A549 (cell line): ENCODE data around the gene PGS1. TPM values are rescaled to one million over a fixed set of nuclear protein-coding genes. Genes with fewer than 3 reads are reported as not detected.

Source experiments
- ATAC-seq, 2 experiments: fragments of 200-7000 bp in 1 of 2; fragments of >200 bp in 1 of 2; cut with Nextera tagmentation in 1 of 2; cut with Tn5 transposase in 1 of 2; 3 replicates each; pipeline versions ENCODE4 v1.8.0 to v1.9.1; 2018 to 2020; ENCODE audit warnings: mild to moderate bottlenecking in 1 of 2, moderate library complexity in 1 of 2
- CTCF ChIA-PET: fragments of 300-600 bp; sonication (Branson Sonifier 250); formaldehyde crosslinking; extraction: SDS; loops from one replicate; lab custom pipeline; 2021; ENCODE audit warnings: antibody characterized with exemption, inconsistent platforms; lab: Yijun Ruan, JAX
- POLR2A ChIA-PET: fragments of 350-600 bp; formaldehyde crosslinking; extraction: SDS; loops from one replicate; lab custom pipeline; 2021; ENCODE audit warnings: antibody characterized with exemption, inconsistent platforms; lab: Yijun Ruan, JAX
- DNase-seq, 2 experiments: peaks; one replicate each; pipeline versions ENCODE4 v3.0.0 to v3.0.0-alpha.2; 2011 to 2016; ENCODE audit warnings: low read depth in 1 of 2, low spot score in 1 of 2
- FAIRE-seq: peaks from 2 replicates; lab custom pipeline; 2011; peaks lifted over from hg19 to GRCh38; lab: Jason Lieb, UNC
- H3K27ac ChIP-seq, 2 experiments: fragments of >200 bp; sonication (Bioruptor Twin); formaldehyde crosslinking; 3 replicates each; pipeline ENCODE4 v1.5.1; 2016 to 2017
- H3K4me1 ChIP-seq: fragments of >200 bp; sonication (Bioruptor Twin); formaldehyde crosslinking; 3 replicates; pipeline ENCODE4 v1.6.1; 2016
- H3K4me2 ChIP-seq: fragments of >200 bp; sonication (Bioruptor Twin); formaldehyde crosslinking; 3 replicates; pipeline ENCODE4 v1.6.1; 2016
- H3K4me3 ChIP-seq: fragments of >200 bp; sonication (Bioruptor Twin); formaldehyde crosslinking; 3 replicates; pipeline ENCODE4 v1.5.1; 2016
- H3K9me3 ChIP-seq: fragments of >200 bp; sonication (Bioruptor Twin); formaldehyde crosslinking; 3 replicates; pipeline ENCODE4 v1.6.1; 2016
- CEBPB ChIP-seq, 2 experiments: fragments of >200 bp in 1 of 2; sonication (Bioruptor Twin) in 1 of 2; formaldehyde crosslinking in 1 of 2; IDR thresholded peaks; 2 replicates each; pipeline ENCODE4 v1.6.1; 2012 to 2016
- E2F6 ChIP-seq: IDR thresholded peaks from 2 replicates; pipeline ENCODE4 v1.6.1; 2012; ENCODE audit warnings: low read depth, borderline replicate concordance
- EHMT2 ChIP-seq: fragments of 200-600 bp; sonication (generic); IDR thresholded peaks from 2 replicates; pipeline ENCODE4 v1.6.1; 2016; ENCODE audit warnings: antibody characterized with exemption, low read depth, mild to moderate bottlenecking, moderate library complexity
- EP300 ChIP-seq, 2 experiments: fragments of >200 bp; sonication (Bioruptor Twin); formaldehyde crosslinking; IDR thresholded peaks; 2 replicates in 1 of 2; 3 replicates in 1 of 2; pipeline ENCODE4 v1.6.1; 2016 to 2017
- ESRRA ChIP-seq: fragments of 150-350 bp; IDR thresholded peaks from 2 replicates; pipeline ENCODE4 v1.6.1; 2014; ENCODE audit warnings: mild to moderate bottlenecking, low read length, borderline replicate concordance
- GATA3 ChIP-seq: IDR thresholded peaks from 2 replicates; pipeline ENCODE4 v1.6.1; 2012; ENCODE audit warnings: borderline replicate concordance
- HDAC2 ChIP-seq: fragments of 200-600 bp; sonication (generic); IDR thresholded peaks from 2 replicates; pipeline ENCODE4 v1.6.1; 2016
- HES2 ChIP-seq: fragments of >200 bp; sonication (Bioruptor Twin); formaldehyde crosslinking; IDR thresholded peaks from 2 replicates; pipeline ENCODE4 v1.6.1; 2016
- HOXA7 ChIP-seq: fragments of 250-450 bp; sonication (Bioruptor Pico); IDR thresholded peaks from 2 replicates; pipeline ENCODE4 v1.5.0; 2020; ENCODE audit warnings: mild to moderate bottlenecking, moderate library complexity
- JUN ChIP-seq, 2 experiments: fragments of >200 bp; sonication (Bioruptor Twin); formaldehyde crosslinking; IDR thresholded peaks; 2 replicates in 1 of 2; 3 replicates in 1 of 2; pipeline ENCODE4 v1.6.1; 2016 to 2017
- KDM5A ChIP-seq: fragments of 200-600 bp; sonication (generic); IDR thresholded peaks from 2 replicates; pipeline ENCODE4 v1.6.1; 2016; ENCODE audit warnings: antibody characterized with exemption, mild to moderate bottlenecking
- MAX ChIP-seq: IDR thresholded peaks from 2 replicates; pipeline ENCODE4 v1.6.1; 2012
- NFE2L2 ChIP-seq: fragments of 150-350 bp; conservative IDR thresholded peaks from 2 replicates; pipeline ENCODE4 v1.6.1; 2014; ENCODE audit warnings: low read length
- NPAS2 ChIP-seq: fragments of 250-450 bp; sonication (Bioruptor Pico); IDR thresholded peaks from 2 replicates; pipeline ENCODE4 v1.8.0; 2022; ENCODE audit warnings: mild to moderate bottlenecking, moderate library complexity, borderline replicate concordance
- PHF8 ChIP-seq: fragments of 200-600 bp; sonication (generic); IDR thresholded peaks from 2 replicates; pipeline ENCODE4 v1.6.1; 2016; ENCODE audit warnings: low read depth, mild to moderate bottlenecking, antibody characterized with exemption, moderate library complexity, borderline replicate concordance
- POLR2A ChIP-seq: IDR thresholded peaks from 2 replicates; pipeline ENCODE4 v1.6.1; 2012; ENCODE audit warnings: mild to moderate bottlenecking, low read length
- RAD21 ChIP-seq, 2 experiments: fragments of >200 bp in 1 of 2; sonication (Bioruptor Twin) in 1 of 2; formaldehyde crosslinking in 1 of 2; IDR thresholded peaks in 1 of 2; conservative IDR thresholded peaks in 1 of 2; 2 replicates in 1 of 2; 3 replicates in 1 of 2; pipeline ENCODE4 v1.6.1; 2012 to 2018; ENCODE audit warnings: inconsistent platforms in 1 of 2
- RFX5 ChIP-seq: fragments of 450-650 bp; IDR thresholded peaks from 2 replicates; pipeline ENCODE4 v1.7.1; 2014; ENCODE audit warnings: antibody characterized with exemption, mild to moderate bottlenecking, moderate library complexity
- RNF2 ChIP-seq: fragments of 200-600 bp; sonication (generic); IDR thresholded peaks from 2 replicates; pipeline ENCODE4 v1.6.1; 2016; ENCODE audit warnings: low read depth, mild to moderate bottlenecking, antibody characterized with exemption, moderate library complexity, borderline replicate concordance
- SREBF2 ChIP-seq: fragments of 450-650 bp; IDR thresholded peaks from 2 replicates; pipeline ENCODE4 v1.6.1; 2014; ENCODE audit warnings: mild to moderate bottlenecking, moderate library complexity
- TP53 ChIP-seq: fragments of 250-450 bp; sonication (Bioruptor Pico); IDR thresholded peaks from 2 replicates; pipeline ENCODE4 v1.5.0; 2021; ENCODE audit warnings: mild to moderate bottlenecking, moderate library complexity
- ZC3H11A ChIP-seq: fragments of 450-650 bp; IDR thresholded peaks from 2 replicates; pipeline ENCODE4 v1.6.1; 2014; ENCODE audit warnings: antibody characterized with exemption, mild to moderate bottlenecking
- ZNF302 ChIP-seq: fragments of 250-450 bp; sonication (Bioruptor Pico); IDR thresholded peaks from 2 replicates; pipeline ENCODE4 v1.9.0; 2021; ENCODE audit warnings: inconsistent platforms, mild to moderate bottlenecking, moderate library complexity
- ZSCAN20 ChIP-seq: fragments of 250-450 bp; sonication (Bioruptor Pico); IDR thresholded peaks from 2 replicates; pipeline ENCODE4 v1.8.0; 2022; ENCODE audit warnings: mild to moderate bottlenecking, moderate library complexity
- WGBS: methylation state at CpG from one replicate; pipeline ENCODE4 v1.1.6; 2017; ENCODE audit errors: missing lambda C conversion rate; 5-methylcytosine and 5-hydroxymethylcytosine counted together
- polyA plus RNA-seq, 4 experiments: library from polyadenylated mRNA; depleted of rRNA in 3 of 4; stranded (reverse); fragments of >200 nt; fragmentation: RNase III in 1 of 4; extraction: RNeasy Plus Mini Kit Qiagen cat#74134 plus additional on column Dnase treatment in 1 of 4; gene quantifications; 2 replicates in 3 of 4; 3 replicates in 1 of 4; pipeline ENCODE4 v1.2.3, GENCODE V29; 2011 to 2017
- TF ChIP-seq, protein P1 (sequence below): fragments of >200 bp; sonication (Bioruptor Twin); formaldehyde crosslinking; IDR thresholded peaks from 3 replicates; pipeline ENCODE4 v1.5.1; 2016
- TF ChIP-seq, protein P2 (sequence below): fragments of 200-600 bp; sonication (generic); IDR thresholded peaks from 2 replicates; pipeline ENCODE4 v1.6.1; 2016; ENCODE audit warnings: antibody characterized with exemption, mild to moderate bottlenecking, moderate library complexity

Gene PGS1
- polyA plus RNA-seq, 2 of the 4 experiments (the other 2 are of a cell fraction) = 23.7 to 29.5 TPM

- Histone ChIP-seq H3K4me1 (peaks cover 27% of the 10 kb centered on the region), H3K27ac (no peak overlapping the region), H3K4me2 (no peak overlapping the region), H3K9me3 (no peaks in the 10 kb centered on the region), H3K4me3 (no peak overlapping the region)
- ChIA-PET POLR2A (no interaction called here), CTCF (interaction anchor here (0.6 to 12.8 kb wide), 13 partner anchors 11 to 291 kb away, joined by 3 to 388 read pairs (median 4); partner anchors contain the start of gene SOCS3)
- FAIRE-seq (no peak), DNase-seq (no peak), ATAC-seq (no peak)
- TF ChIP-seq HOXA7 (CRISPR knock-in tag) (no peak), NFE2L2 (no peak), RNF2 (no peak), HES2 (no peak), RAD21 (conservative IDR thresholded peaks at IDR 0.05 in 1 of 2, IDR thresholded peaks at IDR 0.05 in 1 of 2) (no peak), GATA3 (no peak), EHMT2 (no peak), HDAC2 (no peak), SREBF2 (no peak), PHF8 (no peak), NPAS2 (CRISPR knock-in tag) (no peak), EP300 (IDR thresholded peaks at IDR 0.05) (no peak), E2F6 (no peak), ZNF302 (CRISPR knock-in tag) (no peak), ZSCAN20 (CRISPR knock-in tag) (no peak), JUN (IDR thresholded peaks at IDR 0.05) (no peak), ZC3H11A (no peak)
- TF ChIP-seq, protein P1, sequence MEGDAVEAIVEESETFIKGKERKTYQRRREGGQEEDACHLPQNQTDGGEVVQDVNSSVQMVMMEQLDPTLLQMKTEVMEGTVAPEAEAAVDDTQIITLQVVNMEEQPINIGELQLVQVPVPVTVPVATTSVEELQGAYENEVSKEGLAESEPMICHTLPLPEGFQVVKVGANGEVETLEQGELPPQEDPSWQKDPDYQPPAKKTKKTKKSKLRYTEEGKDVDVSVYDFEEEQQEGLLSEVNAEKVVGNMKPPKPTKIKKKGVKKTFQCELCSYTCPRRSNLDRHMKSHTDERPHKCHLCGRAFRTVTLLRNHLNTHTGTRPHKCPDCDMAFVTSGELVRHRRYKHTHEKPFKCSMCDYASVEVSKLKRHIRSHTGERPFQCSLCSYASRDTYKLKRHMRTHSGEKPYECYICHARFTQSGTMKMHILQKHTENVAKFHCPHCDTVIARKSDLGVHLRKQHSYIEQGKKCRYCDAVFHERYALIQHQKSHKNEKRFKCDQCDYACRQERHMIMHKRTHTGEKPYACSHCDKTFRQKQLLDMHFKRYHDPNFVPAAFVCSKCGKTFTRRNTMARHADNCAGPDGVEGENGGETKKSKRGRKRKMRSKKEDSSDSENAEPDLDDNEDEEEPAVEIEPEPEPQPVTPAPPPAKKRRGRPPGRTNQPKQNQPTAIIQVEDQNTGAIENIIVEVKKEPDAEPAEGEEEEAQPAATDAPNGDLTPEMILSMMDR = no peak
- TF ChIP-seq, protein P2, sequence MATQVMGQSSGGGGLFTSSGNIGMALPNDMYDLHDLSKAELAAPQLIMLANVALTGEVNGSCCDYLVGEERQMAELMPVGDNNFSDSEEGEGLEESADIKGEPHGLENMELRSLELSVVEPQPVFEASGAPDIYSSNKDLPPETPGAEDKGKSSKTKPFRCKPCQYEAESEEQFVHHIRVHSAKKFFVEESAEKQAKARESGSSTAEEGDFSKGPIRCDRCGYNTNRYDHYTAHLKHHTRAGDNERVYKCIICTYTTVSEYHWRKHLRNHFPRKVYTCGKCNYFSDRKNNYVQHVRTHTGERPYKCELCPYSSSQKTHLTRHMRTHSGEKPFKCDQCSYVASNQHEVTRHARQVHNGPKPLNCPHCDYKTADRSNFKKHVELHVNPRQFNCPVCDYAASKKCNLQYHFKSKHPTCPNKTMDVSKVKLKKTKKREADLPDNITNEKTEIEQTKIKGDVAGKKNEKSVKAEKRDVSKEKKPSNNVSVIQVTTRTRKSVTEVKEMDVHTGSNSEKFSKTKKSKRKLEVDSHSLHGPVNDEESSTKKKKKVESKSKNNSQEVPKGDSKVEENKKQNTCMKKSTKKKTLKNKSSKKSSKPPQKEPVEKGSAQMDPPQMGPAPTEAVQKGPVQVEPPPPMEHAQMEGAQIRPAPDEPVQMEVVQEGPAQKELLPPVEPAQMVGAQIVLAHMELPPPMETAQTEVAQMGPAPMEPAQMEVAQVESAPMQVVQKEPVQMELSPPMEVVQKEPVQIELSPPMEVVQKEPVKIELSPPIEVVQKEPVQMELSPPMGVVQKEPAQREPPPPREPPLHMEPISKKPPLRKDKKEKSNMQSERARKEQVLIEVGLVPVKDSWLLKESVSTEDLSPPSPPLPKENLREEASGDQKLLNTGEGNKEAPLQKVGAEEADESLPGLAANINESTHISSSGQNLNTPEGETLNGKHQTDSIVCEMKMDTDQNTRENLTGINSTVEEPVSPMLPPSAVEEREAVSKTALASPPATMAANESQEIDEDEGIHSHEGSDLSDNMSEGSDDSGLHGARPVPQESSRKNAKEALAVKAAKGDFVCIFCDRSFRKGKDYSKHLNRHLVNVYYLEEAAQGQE = no peak
- WGBS = 88% methylated on average over 12 of the region's 15 CpGs
Observed at GRCh38 chr17:78416791-78417530, 38.5 kb downstream of the PGS1 start.

GRCh38 chr17:78417531-78417909 is 39.1 kb downstream of the PGS1 start:
- H3K27ac ChIP-seq = no peak overlapping the region
- no peaks in the 10 kb centered on the region for H3K9me3 ChIP-seq
- H3K4me3 ChIP-seq = no peak overlapping the region
- ChIA-PET POLR2A (no interaction called here), CTCF (interaction anchor here (0.6 to 12.8 kb wide), 11 partner anchors 11 to 564 kb away, joined by 3 to 388 read pairs (median 4); partner anchors contain the start of gene SOCS3)
- FAIRE-seq (no peak), ATAC-seq (no peak), DNase-seq (no peak)
- peaks cover 32% of the 10 kb centered on the region for H3K4me1 ChIP-seq
- H3K4me2 ChIP-seq = no peak overlapping the region
- whole genome bisulfite sequencing = 97% methylated on average over 13 of the region's 13 CpGs
- TF ChIP-seq CEBPB (IDR thresholded peaks at IDR 0.05) (no peak), HDAC2 (no peak), PHF8 (no peak), ESRRA (no peak), MAX (no peak), KDM5A (no peak), TP53 (CRISPR knock-in tag) (no peak), ZC3H11A (no peak), EP300 (IDR thresholded peaks at IDR 0.05) (no peak), RFX5 (no peak), POLR2A (no peak)
- TF ChIP-seq, protein P1 = no peak
